Chondrocyte (in vitro differentiated cells): ENCODE results near the gene GNG3. TPM values are rescaled to one million over a fixed set of nuclear protein-coding genes. Genes with fewer than 3 reads are reported as not detected.
A peak's percentile ranks its signal among the peaks of the same experiment; 100 is the strongest.

ENCODE experiments used
- DNase-seq: peaks from one replicate; pipeline ENCODE4 v3.0.0; 2021; ENCODE audit warnings: mixed read lengths, low spot score
- H3K27ac Mint-ChIP-seq: one replicate; pipeline ENCODE4 v1.8.0; 2021; ENCODE audit warnings: mild to moderate bottlenecking, moderate library complexity, mixed read lengths; ENCODE audit not compliant: unreplicated experiment
- H3K27me3 Mint-ChIP-seq: 2 replicates; pipeline ENCODE4 v1.8.0; 2021; ENCODE audit warnings: low read depth, mixed read lengths
- H3K36me3 Mint-ChIP-seq: 2 replicates; pipeline ENCODE4 v1.8.0; 2021; ENCODE audit warnings: low read depth, mixed read lengths
- H3K4me1 Mint-ChIP-seq: 2 replicates; pipeline ENCODE4 v1.8.0; 2021; ENCODE audit warnings: low read depth, mild to moderate bottlenecking, mixed read lengths
- H3K4me3 Mint-ChIP-seq: one replicate; pipeline ENCODE4 v1.8.0; 2021; ENCODE audit warnings: mild to moderate bottlenecking, moderate library complexity, mixed read lengths; ENCODE audit not compliant: unreplicated experiment
- H3K9me3 Mint-ChIP-seq: 2 replicates; pipeline ENCODE4 v1.8.0; 2021; ENCODE audit warnings: low read depth, mixed read lengths
- total RNA-seq: library from RNA; stranded (reverse); gene quantifications from 3 replicates; pipeline ENCODE4 v1.2.1, GENCODE V29; 2021
- TF ChIP-seq, protein P1 (sequence below): fragments of 200-600 bp; sonication (generic); IDR thresholded peaks from 2 replicates; pipeline ENCODE4 v1.5.0; 2021; ENCODE audit warnings: antibody characterized with exemption, mild to moderate bottlenecking, moderate library complexity

Gene GNG3
- total RNA-seq, 1 donor from 2014 or later, result not detected

DNA sequence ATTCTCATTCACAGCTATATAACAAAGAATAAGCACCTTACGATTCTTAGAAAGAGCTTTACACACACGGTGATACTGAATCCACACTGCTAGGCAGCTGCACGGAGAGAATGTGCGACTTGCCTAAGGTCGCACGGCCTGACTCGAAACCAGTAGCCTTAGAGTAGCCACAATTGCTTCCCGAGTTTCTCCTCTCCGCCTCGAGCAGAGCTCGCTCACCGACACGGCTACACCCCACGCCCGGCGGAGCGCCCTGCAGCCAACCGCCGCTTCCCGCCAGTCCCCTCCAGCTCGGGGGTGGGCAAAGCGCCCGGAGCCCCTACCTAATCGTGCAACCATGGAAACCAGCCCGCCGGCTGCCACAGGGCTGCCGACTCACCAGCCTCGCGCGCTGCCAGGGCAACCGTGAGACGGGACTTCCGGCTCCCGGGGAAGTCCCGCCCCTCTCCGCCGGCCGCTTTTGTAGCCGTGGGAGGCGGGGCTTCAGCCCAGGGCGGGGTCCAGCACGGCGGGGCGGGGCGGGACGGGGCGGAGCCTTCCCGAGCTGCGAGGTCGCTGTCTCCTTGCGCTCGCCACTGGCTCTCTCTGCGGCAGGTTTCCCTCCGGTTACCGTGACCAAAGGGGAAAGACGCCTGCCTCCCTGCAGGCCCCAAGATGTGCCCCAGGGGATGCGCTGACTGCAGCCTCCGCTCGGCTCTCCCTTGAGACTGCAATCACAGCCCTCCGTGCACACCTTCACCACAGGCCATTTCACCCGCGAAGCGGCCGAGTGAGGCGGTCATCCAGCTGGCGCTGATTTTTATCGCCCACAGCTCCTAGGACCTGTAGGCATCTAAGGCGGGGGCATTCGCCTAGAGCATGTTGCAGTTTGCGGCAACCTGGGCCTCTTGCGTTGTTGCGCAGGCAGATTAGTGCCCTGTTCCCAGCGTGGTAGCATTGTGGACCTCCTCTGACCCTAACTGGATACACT lies 1.3 kb upstream of the GNG3 start:
- Mint-ChIP-seq H3K4me1 (peaks cover 38% of the 10 kb centered on the region), H3K9me3 (no peaks in the 10 kb centered on the region), H3K4me3 (peak overlapping the region; percentile 92), H3K27ac (peak overlapping the region; percentile 95), H3K27me3 (no peaks in the 10 kb centered on the region), H3K36me3 (peaks cover 8% of the 10 kb centered on the region)
- DNase-seq, result peak; percentile 97
- TF ChIP-seq, protein P1, sequence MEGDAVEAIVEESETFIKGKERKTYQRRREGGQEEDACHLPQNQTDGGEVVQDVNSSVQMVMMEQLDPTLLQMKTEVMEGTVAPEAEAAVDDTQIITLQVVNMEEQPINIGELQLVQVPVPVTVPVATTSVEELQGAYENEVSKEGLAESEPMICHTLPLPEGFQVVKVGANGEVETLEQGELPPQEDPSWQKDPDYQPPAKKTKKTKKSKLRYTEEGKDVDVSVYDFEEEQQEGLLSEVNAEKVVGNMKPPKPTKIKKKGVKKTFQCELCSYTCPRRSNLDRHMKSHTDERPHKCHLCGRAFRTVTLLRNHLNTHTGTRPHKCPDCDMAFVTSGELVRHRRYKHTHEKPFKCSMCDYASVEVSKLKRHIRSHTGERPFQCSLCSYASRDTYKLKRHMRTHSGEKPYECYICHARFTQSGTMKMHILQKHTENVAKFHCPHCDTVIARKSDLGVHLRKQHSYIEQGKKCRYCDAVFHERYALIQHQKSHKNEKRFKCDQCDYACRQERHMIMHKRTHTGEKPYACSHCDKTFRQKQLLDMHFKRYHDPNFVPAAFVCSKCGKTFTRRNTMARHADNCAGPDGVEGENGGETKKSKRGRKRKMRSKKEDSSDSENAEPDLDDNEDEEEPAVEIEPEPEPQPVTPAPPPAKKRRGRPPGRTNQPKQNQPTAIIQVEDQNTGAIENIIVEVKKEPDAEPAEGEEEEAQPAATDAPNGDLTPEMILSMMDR, result no peak

DNA sequence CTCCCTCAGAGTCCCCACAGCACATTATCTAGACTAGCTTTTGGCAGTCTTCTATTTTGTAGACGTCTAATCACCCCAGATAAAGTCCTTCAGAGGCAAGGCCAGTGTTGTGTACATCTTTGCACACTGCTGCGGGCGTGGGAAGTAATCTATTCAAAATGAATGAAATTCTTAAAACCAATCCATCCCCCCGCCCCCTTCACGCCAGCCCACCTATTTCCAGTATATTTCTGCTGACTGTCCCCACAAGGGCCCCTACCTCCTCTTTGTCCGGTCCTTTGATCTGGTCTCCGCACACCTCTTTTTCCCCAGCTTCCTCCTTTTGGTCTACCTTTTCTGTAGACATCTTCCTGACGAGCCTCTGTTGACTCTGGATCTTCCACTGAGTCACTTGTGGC lies 627 bp upstream of the GNG3 start:
- H3K4me1 Mint-ChIP-seq, result peaks cover 38% of the 10 kb centered on the region

DNA sequence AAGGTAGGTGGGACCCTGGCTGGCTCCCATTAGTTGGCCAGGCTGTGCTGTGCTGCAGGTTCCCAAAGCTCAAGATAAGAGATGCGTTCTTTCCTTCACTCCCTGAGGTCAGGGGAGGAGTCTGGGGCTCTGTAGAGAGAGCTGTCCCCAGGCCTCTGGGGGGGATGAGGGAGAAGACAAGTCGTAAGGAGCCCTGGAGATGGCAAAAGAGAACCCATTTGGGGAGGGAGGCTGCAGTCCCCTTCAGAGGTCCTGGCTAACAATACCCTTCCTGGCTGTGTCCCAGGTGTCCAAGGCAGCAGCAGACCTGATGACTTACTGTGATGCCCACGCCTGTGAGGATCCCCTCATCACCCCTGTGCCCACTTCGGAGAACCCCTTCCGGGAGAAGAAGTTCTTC lies 916 bp downstream of the GNG3 start:
- DNase-seq, result no peak
- Mint-ChIP-seq H3K27ac (no peak overlapping the region), H3K36me3 (peaks cover 11% of the 10 kb centered on the region), H3K27me3 (no peaks in the 10 kb centered on the region), H3K9me3 (no peaks in the 10 kb centered on the region), H3K4me1 (peaks cover 38% of the 10 kb centered on the region), H3K4me3 (peak overlapping the region; percentile 87)
- TF ChIP-seq, protein P1, result no peak

More for the DNA sequence above, 627 bp upstream of the GNG3 start:
- Mint-ChIP-seq H3K4me3 (peak overlapping the region; percentile 92), H3K27me3 (no peaks in the 10 kb centered on the region), H3K27ac (peak overlapping the region; percentile 84), H3K36me3 (peaks cover 8% of the 10 kb centered on the region), H3K9me3 (no peaks in the 10 kb centered on the region)
- DNase-seq, result no peak
- TF ChIP-seq, protein P1, result no peak

DNA sequence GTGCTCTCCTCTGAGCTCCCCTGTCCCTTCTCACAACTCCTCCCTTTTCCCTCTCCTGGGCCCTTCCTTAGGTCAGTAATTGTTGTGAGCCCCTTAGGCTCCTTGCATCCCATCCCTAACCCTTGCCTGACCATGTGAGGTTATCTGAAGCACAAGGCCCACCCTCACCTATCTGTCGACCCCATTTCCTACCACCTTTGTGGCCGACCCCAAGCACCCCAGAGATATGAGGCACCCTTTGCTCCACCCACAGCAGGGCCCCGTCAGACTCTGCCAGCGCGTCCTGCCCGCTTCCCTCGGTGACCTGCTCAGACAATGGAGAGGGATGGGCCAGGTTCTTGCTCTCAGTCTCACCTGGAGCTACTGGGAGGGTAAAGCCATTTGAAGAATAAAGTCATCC lies 1.3 kb downstream of the GNG3 start:
- TF ChIP-seq, protein P1, result no peak
- no peak for DNase-seq

DNA sequence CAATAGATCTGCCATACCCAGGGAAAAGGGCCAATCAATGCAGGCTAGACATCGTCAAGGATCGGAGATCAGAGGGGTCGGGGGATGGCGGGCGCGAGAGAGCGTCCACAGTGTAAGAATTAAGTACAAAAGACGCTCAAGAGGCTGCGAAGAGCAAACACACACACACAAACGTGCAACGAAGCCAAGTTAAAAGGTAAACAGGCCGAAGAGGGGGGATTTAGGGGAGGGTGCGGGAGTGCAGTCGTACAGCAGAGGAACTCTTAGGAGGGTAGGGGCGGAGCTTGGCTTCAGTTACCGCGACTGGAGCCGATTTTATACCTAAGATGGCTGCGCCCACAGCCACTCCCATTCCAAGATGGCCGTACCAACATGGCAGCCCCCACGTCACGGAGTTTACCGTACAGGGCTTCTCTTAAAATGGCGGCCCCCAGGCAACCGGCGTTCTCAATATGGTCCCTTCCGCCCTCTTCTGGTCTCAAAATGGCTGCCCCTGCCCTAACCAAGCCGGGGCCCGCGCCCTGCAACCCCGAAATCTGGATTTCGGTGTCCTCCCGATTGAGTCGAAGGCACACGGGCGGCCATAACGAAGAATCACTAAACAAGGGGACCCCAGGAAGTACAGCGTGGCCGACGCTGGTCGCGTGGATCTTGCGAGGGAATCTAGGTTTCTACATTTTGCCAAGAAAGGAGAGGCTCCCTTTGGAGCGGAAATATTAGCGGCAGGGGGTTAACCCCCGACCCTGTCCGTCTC lies 1.9 kb downstream of the GNG3 start:
- Mint-ChIP-seq H3K36me3 (peaks cover 14% of the 10 kb centered on the region), H3K27ac (peak overlapping the region; percentile 99), H3K27me3 (no peaks in the 10 kb centered on the region), H3K9me3 (no peaks in the 10 kb centered on the region), H3K4me3 (peak overlapping the region; percentile 87), H3K4me1 (peaks cover 42% of the 10 kb centered on the region)
- peak; percentile 98 for DNase-seq
- TF ChIP-seq, protein P1, result peak; percentile 42

More for the DNA sequence above, 1.3 kb downstream of the GNG3 start:
- Mint-ChIP-seq H3K27me3 (no peaks in the 10 kb centered on the region), H3K4me3 (peak overlapping the region; percentile 87), H3K27ac (peak overlapping the region; percentile 99), H3K36me3 (peaks cover 12% of the 10 kb centered on the region), H3K9me3 (no peaks in the 10 kb centered on the region), H3K4me1 (peaks cover 38% of the 10 kb centered on the region)
